ENCODE results near the gene TINAGL1.

DNA sequence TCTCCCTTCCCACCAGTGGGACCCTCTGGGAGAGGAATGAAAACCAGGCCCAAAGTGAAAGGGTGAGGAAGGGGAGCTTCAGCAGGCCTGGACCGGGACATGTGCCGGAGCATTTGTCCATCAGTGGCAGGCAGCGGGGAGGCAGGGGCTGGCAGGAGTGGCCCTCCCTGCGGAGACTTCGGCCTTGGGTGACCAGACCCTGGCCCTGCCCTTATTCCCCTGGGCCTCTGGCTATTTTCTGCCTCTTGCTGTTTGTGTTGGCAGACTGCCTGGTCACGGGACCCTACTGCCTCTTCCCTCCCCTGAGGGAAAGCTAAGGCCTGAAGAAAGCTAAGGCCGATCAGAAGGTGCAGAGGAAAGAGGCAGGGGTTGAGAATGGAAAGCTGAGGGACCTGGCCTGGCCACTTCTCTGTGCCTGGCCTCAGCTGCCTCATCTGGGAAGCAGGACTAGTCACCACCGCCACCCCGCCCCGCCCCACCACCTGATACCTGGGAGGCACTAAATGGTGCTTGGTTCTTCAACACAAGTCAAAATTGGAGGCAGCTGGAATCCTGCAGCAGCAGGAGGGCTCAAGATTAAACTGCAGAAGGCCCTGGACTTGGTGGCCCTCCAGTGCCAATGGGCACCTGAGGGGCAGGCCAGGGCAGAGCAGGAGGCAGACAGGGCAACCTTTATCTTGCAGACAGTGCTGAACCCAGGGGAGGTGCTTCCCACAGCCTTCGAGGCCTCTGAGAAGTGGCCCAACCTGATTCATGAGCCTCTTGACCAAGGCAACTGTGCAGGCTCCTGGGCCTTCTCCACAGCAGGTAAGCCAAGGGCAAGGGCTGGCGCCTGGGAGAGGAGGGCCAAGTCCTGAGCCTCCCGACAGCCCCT lies 7.9 kb downstream of the TINAGL1 start:
- TF ChIP-seq POLR2A (IDR thresholded peaks at IDR 0.05; ENCODE audit: low read depth, low read length) (no peak), PAX5 (IDR thresholded peaks at IDR 0.05; ENCODE audit: insufficient read depth, low read length, severe bottlenecking) (no peak)
